ENCODE data around the gene TRIM7.
"Not testable (repeated sequence)": the region's sequence is repeated elsewhere in the genome, so short reads cannot be mapped to it uniquely, and the experiment has no call there.

The TRIM7 gene

GRCh38 chr5:181171782-181172181 lies 33.2 kb downstream of the TRIM7 start:
- H3K36me3 Mint-ChIP-seq: peaks cover 2% of the 10 kb centered on the region
- ATAC-seq (ENCODE audit: low read depth) (no peak), DNase-seq (ENCODE audit: low spot score in 2 of 2) (no peak)
- H3K4me1 Mint-ChIP-seq: peaks cover 16% of the 10 kb centered on the region
- peaks cover 8% of the 10 kb centered on the region for H3K9me3 Mint-ChIP-seq
- peaks cover 22% of the 10 kb centered on the region for H3K27me3 Mint-ChIP-seq
- no peak overlapping the region for H3K4me3 Mint-ChIP-seq
- H3K27ac Mint-ChIP-seq: no peak overlapping the region

- Mint-ChIP-seq H3K27me3 (peaks cover 23% of the 10 kb centered on the region), H3K27ac (peak overlapping the region; percentile 91), H3K36me3 (peaks cover 2% of the 10 kb centered on the region), H3K9me3 (peaks cover 8% of the 10 kb centered on the region), H3K4me1 (peaks cover 19% of the 10 kb centered on the region), H3K4me3 (no peak overlapping the region)
- no peak for ATAC-seq (ENCODE audit: low read depth)
- no peak for DNase-seq (ENCODE audit: low spot score in 2 of 2)
These were observed 34.0 kb downstream of the TRIM7 start for GRCh38 chr5:181170996-181171395.

GRCh38 chr5:181170237-181170825 lies 34.7 kb downstream of the TRIM7 start:
- Mint-ChIP-seq H3K9me3 (peaks cover 8% of the 10 kb centered on the region), H3K27ac (peak overlapping the region; percentile 91), H3K27me3 (peaks cover 27% of the 10 kb centered on the region), H3K36me3 (peaks cover 2% of the 10 kb centered on the region), H3K4me1 (peaks cover 19% of the 10 kb centered on the region), H3K4me3 (no peak overlapping the region)
- no peak for ATAC-seq (ENCODE audit: low read depth)
- DNase-seq (ENCODE audit: low spot score in 2 of 2): no peak

GRCh38 chr5:181169459-181170236 lies 35.3 kb downstream of the TRIM7 start:
- not testable (repeated sequence) for ATAC-seq (ENCODE audit: low read depth); H3K9me3 Mint-ChIP-seq; H3K36me3 Mint-ChIP-seq; H3K4me3 Mint-ChIP-seq
- peak in 1 of 2 donors; percentile 37 for DNase-seq (ENCODE audit: low spot score in 2 of 2)
- H3K27me3 Mint-ChIP-seq: peaks cover 27% of the 10 kb centered on the region
- H3K4me1 Mint-ChIP-seq: peaks cover 19% of the 10 kb centered on the region
- peak overlapping the region; percentile 91 for H3K27ac Mint-ChIP-seq

GRCh38 chr5:181168595-181169118 lies 36.3 kb downstream of the TRIM7 start:
- peaks cover 2% of the 10 kb centered on the region for H3K36me3 Mint-ChIP-seq
- H3K27ac Mint-ChIP-seq: peak overlapping the region; percentile 60
- no peak overlapping the region for H3K4me3 Mint-ChIP-seq
- DNase-seq (ENCODE audit: low spot score in 2 of 2) (no peak), ATAC-seq (ENCODE audit: low read depth) (no peak)
- peaks cover 30% of the 10 kb centered on the region for H3K27me3 Mint-ChIP-seq
- peaks cover 21% of the 10 kb centered on the region for H3K4me1 Mint-ChIP-seq
- peaks cover 10% of the 10 kb centered on the region for H3K9me3 Mint-ChIP-seq

GRCh38 chr5:181167814-181168488 lies 37.0 kb downstream of the TRIM7 start:
- peaks cover 17% of the 10 kb centered on the region for H3K4me1 Mint-ChIP-seq
- H3K4me3 Mint-ChIP-seq: no peak overlapping the region

GRCh38 chr5:181166812-181167733 lies 37.9 kb downstream of the TRIM7 start:
- Mint-ChIP-seq H3K9me3 (peaks cover 11% of the 10 kb centered on the region), H3K4me1 (peaks cover 16% of the 10 kb centered on the region), H3K27me3 (peaks cover 26% of the 10 kb centered on the region), H3K27ac (no peak overlapping the region), H3K36me3 (peaks cover 2% of the 10 kb centered on the region), H3K4me3 (no peak overlapping the region)
- DNase-seq (ENCODE audit: low spot score in 2 of 2) (no peak), ATAC-seq (ENCODE audit: low read depth) (peak; percentile 65)

More at GRCh38 chr5:181167814-181168488, 37.0 kb downstream of the TRIM7 start:
- DNase-seq (ENCODE audit: low spot score in 2 of 2): no peak
- H3K9me3 Mint-ChIP-seq: peaks cover 11% of the 10 kb centered on the region
- no peak for ATAC-seq (ENCODE audit: low read depth)
- peaks cover 2% of the 10 kb centered on the region for H3K36me3 Mint-ChIP-seq
- peaks cover 27% of the 10 kb centered on the region for H3K27me3 Mint-ChIP-seq
- H3K27ac Mint-ChIP-seq: peak overlapping the region; percentile 47

- no peak overlapping the region for H3K4me3 Mint-ChIP-seq
- DNase-seq (ENCODE audit: low spot score in 2 of 2) (no peak), ATAC-seq (ENCODE audit: low read depth) (no peak)
- H3K27ac Mint-ChIP-seq: peak overlapping the region; percentile 3
- peaks cover 2% of the 10 kb centered on the region for H3K36me3 Mint-ChIP-seq
- H3K27me3 Mint-ChIP-seq: peaks cover 20% of the 10 kb centered on the region
- H3K9me3 Mint-ChIP-seq: peaks cover 9% of the 10 kb centered on the region
- H3K4me1 Mint-ChIP-seq: peaks cover 23% of the 10 kb centered on the region
These were observed 40.7 kb downstream of the TRIM7 start for GRCh38 chr5:181164076-181164952.

GRCh38 chr5:181163487-181164075 lies 41.4 kb downstream of the TRIM7 start:
- H3K36me3 Mint-ChIP-seq: peaks cover 2% of the 10 kb centered on the region
- peaks cover 25% of the 10 kb centered on the region for H3K4me1 Mint-ChIP-seq
- H3K4me3 Mint-ChIP-seq: no peak overlapping the region
- ATAC-seq (ENCODE audit: low read depth): no peak
- H3K27ac Mint-ChIP-seq: peak overlapping the region; percentile 3
- H3K27me3 Mint-ChIP-seq: peaks cover 16% of the 10 kb centered on the region
- no peak for DNase-seq (ENCODE audit: low spot score in 2 of 2)
- peaks cover 6% of the 10 kb centered on the region for H3K9me3 Mint-ChIP-seq

- H3K4me1 Mint-ChIP-seq: peaks cover 18% of the 10 kb centered on the region
- H3K27me3 Mint-ChIP-seq: peaks cover 8% of the 10 kb centered on the region
- H3K9me3 Mint-ChIP-seq: peaks cover 3% of the 10 kb centered on the region
- H3K36me3 Mint-ChIP-seq: no peaks in the 10 kb centered on the region
- H3K27ac Mint-ChIP-seq: peak overlapping the region; percentile 53
- peak overlapping the region; percentile 65 for H3K4me3 Mint-ChIP-seq
- no peak for DNase-seq (ENCODE audit: low spot score in 2 of 2)
- ATAC-seq (ENCODE audit: low read depth): no peak
These were observed 43.3 kb downstream of the TRIM7 start for GRCh38 chr5:181161534-181162175.

- peak; percentile 24 for ATAC-seq (ENCODE audit: low read depth)
- H3K27ac Mint-ChIP-seq: peak overlapping the region; percentile 86
- not testable (repeated sequence) for H3K9me3 Mint-ChIP-seq, H3K36me3 Mint-ChIP-seq, H3K27me3 Mint-ChIP-seq
- H3K4me3 Mint-ChIP-seq: peak overlapping the region; percentile 83
- peaks cover 17% of the 10 kb centered on the region for H3K4me1 Mint-ChIP-seq
- DNase-seq (ENCODE audit: low spot score in 2 of 2): peak; percentile 47 to 52
These were observed 44.1 kb downstream of the TRIM7 start for GRCh38 chr5:181160755-181161533.

Data from memory B cell (primary cell).